ENCODE data around the gene WFDC5. TPM values are rescaled to one million over a fixed set of nuclear protein-coding genes. Genes with fewer than 3 reads are reported as not detected.
A peak's percentile ranks its signal among the peaks of the same experiment; 100 is the strongest.

Gene WFDC5
- polyA plus RNA-seq, 2 donors: 4.5 to 6.4 TPM

DNA sequence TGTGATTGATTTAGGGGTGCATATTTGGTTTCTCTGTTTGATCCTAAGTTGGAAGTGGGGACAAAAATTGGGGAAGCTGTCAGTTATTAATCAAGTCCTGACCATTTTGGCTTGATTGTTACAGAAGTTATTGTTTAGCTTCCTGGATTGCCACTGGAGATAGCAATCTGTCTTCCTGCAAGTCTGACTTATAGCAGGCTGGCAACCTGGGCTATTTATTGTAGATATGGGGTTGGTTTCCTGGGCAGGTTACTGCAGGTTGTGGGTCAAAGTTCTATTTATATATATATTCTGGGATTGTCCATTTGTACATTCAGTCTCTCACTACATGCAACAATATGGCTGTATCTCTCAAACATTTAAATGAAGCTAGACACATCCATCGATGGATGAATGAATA lies 31.8 kb downstream of the WFDC5 start:
- Histone ChIP-seq H3K27ac (ENCODE audit: low read depth in 2 of 2, low read length in 1 of 2) (no peak overlapping the region), H3K4me3 (ENCODE audit: low read depth in 1 of 2, low read length in 2 of 2) (no peak overlapping the region), H3K36me3 (ENCODE audit: control insufficient read depth in 2 of 2, insufficient read depth in 2 of 2, low read length in 1 of 2) (no peaks in the 10 kb centered on the region), H3K27me3 (ENCODE audit: control insufficient read depth in 1 of 2, insufficient read depth in 2 of 2, low read length in 2 of 2) (no peaks in the 10 kb centered on the region), H3K9me3 (ENCODE audit: control insufficient read depth in 2 of 2, insufficient read depth in 1 of 2, low read depth in 1 of 2, low read length in 1 of 2) (no peaks in the 10 kb centered on the region), H3K4me1 (ENCODE audit: control insufficient read depth in 2 of 2, insufficient read depth in 2 of 2, low read length in 1 of 2) (no peaks in the 10 kb centered on the region)
- WGBS, 2 donors: 90 to 95% methylated on average over 1 of the region's 1 CpG

GRCh38 chr20:45082468-45082867 lies 32.5 kb downstream of the WFDC5 start:
- no peaks in the 10 kb centered on the region for H3K36me3 ChIP-seq (ENCODE audit: control insufficient read depth in 2 of 2, insufficient read depth in 2 of 2, low read length in 1 of 2)
- WGBS, 2 donors: 99% methylated on average over 3 of the region's 3 CpGs
- H3K27me3 ChIP-seq (ENCODE audit: control insufficient read depth in 1 of 2, insufficient read depth in 2 of 2, low read length in 2 of 2): no peaks in the 10 kb centered on the region
- H3K4me3 ChIP-seq (ENCODE audit: low read depth in 1 of 2, low read length in 2 of 2): no peak overlapping the region
- H3K4me1 ChIP-seq (ENCODE audit: control insufficient read depth in 2 of 2, insufficient read depth in 2 of 2, low read length in 1 of 2): no peaks in the 10 kb centered on the region
- H3K9me3 ChIP-seq (ENCODE audit: control insufficient read depth in 2 of 2, insufficient read depth in 1 of 2, low read depth in 1 of 2, low read length in 1 of 2): no peaks in the 10 kb centered on the region
- H3K27ac ChIP-seq (ENCODE audit: low read depth in 2 of 2, low read length in 1 of 2): no peak overlapping the region

- Histone ChIP-seq H3K9me3 (ENCODE audit: control insufficient read depth in 2 of 2, insufficient read depth in 1 of 2, low read depth in 1 of 2, low read length in 1 of 2) (no peaks in the 10 kb centered on the region), H3K36me3 (ENCODE audit: control insufficient read depth in 2 of 2, insufficient read depth in 2 of 2, low read length in 1 of 2) (peaks cover 4 to 7% of the 10 kb centered on the region in 2 donors), H3K27ac (ENCODE audit: low read depth in 2 of 2, low read length in 1 of 2) (no peak overlapping the region), H3K4me3 (ENCODE audit: low read depth in 1 of 2, low read length in 2 of 2) (no peak overlapping the region), H3K4me1 (ENCODE audit: control insufficient read depth in 2 of 2, insufficient read depth in 2 of 2, low read length in 1 of 2) (no peaks in the 10 kb centered on the region), H3K27me3 (ENCODE audit: control insufficient read depth in 1 of 2, insufficient read depth in 2 of 2, low read length in 2 of 2) (no peaks in the 10 kb centered on the region)
- 74 to 78% methylated on average over 5 of the region's 5 CpGs for WGBS, 2 donors
These were observed 33.9 kb downstream of the WFDC5 start for GRCh38 chr20:45080867-45081624.

DNA sequence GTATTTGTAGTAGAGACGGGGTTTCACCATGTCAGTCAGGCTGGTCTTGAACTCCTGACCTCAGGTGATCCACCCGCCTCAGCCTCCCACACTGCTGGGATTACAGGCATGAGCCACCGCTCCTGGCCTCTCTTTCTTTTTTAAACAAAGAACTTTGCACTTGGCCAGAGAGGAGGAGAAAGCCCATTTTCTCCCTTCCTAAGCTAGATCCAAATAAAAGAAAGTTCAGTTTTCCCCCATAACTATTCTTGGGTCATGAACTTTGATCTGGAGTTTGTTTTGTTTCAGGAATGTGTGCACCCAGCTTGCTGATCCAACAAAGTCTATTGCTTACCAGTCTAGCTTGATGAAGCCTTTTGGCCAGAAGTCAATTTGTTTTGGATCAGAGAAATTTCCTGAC lies 37.4 kb downstream of the WFDC5 start:
- H3K27me3 ChIP-seq (ENCODE audit: control insufficient read depth in 1 of 2, insufficient read depth in 2 of 2, low read length in 2 of 2): no peaks in the 10 kb centered on the region
- H3K4me1 ChIP-seq (ENCODE audit: control insufficient read depth in 2 of 2, insufficient read depth in 2 of 2, low read length in 1 of 2): no peaks in the 10 kb centered on the region
- WGBS, 2 donors: 92 to 95% methylated on average over 3 of the region's 3 CpGs
- H3K4me3 ChIP-seq (ENCODE audit: low read depth in 1 of 2, low read length in 2 of 2): no peak overlapping the region
- no peak overlapping the region for H3K27ac ChIP-seq (ENCODE audit: low read depth in 2 of 2, low read length in 1 of 2)
- peaks cover 12 to 13% of the 10 kb centered on the region in 2 donors for H3K36me3 ChIP-seq (ENCODE audit: control insufficient read depth in 2 of 2, insufficient read depth in 2 of 2, low read length in 1 of 2)
- H3K9me3 ChIP-seq (ENCODE audit: control insufficient read depth in 2 of 2, insufficient read depth in 1 of 2, low read depth in 1 of 2, low read length in 1 of 2): no peaks in the 10 kb centered on the region

GRCh38 chr20:45073221-45073620 lies 41.8 kb downstream of the WFDC5 start:
- H3K9me3 ChIP-seq (ENCODE audit: control insufficient read depth in 2 of 2, insufficient read depth in 1 of 2, low read depth in 1 of 2, low read length in 1 of 2): no peaks in the 10 kb centered on the region
- no peaks in the 10 kb centered on the region for H3K27me3 ChIP-seq (ENCODE audit: control insufficient read depth in 1 of 2, insufficient read depth in 2 of 2, low read length in 2 of 2)
- H3K36me3 ChIP-seq (ENCODE audit: control insufficient read depth in 2 of 2, insufficient read depth in 2 of 2, low read length in 1 of 2): peaks cover 12 to 13% of the 10 kb centered on the region in 2 donors
- no peak overlapping the region for H3K4me3 ChIP-seq (ENCODE audit: low read depth in 1 of 2, low read length in 2 of 2)
- H3K4me1 ChIP-seq (ENCODE audit: control insufficient read depth in 2 of 2, insufficient read depth in 2 of 2, low read length in 1 of 2): no peaks in the 10 kb centered on the region
- H3K27ac ChIP-seq (ENCODE audit: low read depth in 2 of 2, low read length in 1 of 2): no peak overlapping the region
- WGBS, 2 donors: 88 to 90% methylated on average over 3 of the region's 3 CpGs

DNA sequence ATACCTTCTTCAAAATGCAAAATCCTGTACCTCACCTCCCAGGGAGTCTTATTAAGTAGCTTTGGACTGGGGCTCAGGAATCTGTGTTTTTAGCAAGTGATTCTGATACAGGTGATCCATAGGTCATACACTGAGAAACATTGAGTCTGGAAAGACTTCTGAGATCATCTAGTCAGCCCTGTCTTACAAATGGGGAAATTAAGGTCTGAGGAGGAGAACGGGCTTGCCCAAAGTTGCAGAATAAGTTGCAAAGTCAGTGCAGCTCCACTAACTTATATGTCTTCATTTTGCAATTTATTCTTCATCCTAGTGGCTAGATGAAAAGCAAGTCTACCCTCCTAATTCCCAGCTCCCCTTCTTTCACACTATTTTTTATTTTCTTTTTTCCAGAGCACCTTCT lies 42.9 kb downstream of the WFDC5 start:
- Histone ChIP-seq H3K27ac (ENCODE audit: low read depth in 2 of 2, low read length in 1 of 2) (no peak overlapping the region), H3K4me1 (ENCODE audit: control insufficient read depth in 2 of 2, insufficient read depth in 2 of 2, low read length in 1 of 2) (no peaks in the 10 kb centered on the region), H3K4me3 (ENCODE audit: low read depth in 1 of 2, low read length in 2 of 2) (no peak overlapping the region), H3K9me3 (ENCODE audit: control insufficient read depth in 2 of 2, insufficient read depth in 1 of 2, low read depth in 1 of 2, low read length in 1 of 2) (no peaks in the 10 kb centered on the region), H3K27me3 (ENCODE audit: control insufficient read depth in 1 of 2, insufficient read depth in 2 of 2, low read length in 2 of 2) (no peaks in the 10 kb centered on the region), H3K36me3 (ENCODE audit: control insufficient read depth in 2 of 2, insufficient read depth in 2 of 2, low read length in 1 of 2) (peaks cover 12 to 13% of the 10 kb centered on the region in 2 donors)
- 95% methylated on average over 1 of the region's 1 CpG for WGBS, 2 donors

DNA sequence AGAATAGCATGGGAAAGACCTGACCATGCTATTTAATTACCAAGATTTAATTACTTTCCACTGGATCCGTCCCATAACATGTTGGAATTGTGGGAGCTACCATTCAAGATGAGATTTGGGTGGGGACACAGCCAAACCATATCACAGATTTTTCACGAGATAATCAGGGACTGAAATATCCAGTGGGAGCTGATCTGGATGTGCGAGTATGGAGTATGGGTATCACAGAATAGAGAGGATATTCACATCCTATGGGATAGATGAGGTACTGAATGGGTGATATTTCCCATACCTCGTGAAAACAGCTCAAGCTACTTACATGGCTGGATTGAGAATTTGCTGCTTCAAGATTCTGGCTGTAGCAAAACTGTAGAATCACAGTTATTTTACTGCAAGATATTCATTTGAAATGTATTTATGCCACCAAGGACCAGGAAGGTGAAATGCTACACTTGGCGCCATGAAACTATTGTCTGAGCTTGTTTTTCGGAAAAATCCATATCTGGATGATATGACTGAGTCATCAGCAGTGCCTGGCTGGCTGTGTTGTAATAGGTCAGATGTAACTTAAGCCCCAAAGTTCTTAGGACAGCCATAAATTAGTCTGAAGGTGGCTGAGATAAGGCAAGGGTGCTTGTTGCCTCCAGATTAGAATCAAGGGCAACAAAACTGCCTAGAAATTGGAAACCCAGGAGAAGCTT lies 43.9 kb downstream of the WFDC5 start:
- Histone ChIP-seq H3K36me3 (ENCODE audit: control insufficient read depth in 2 of 2, insufficient read depth in 2 of 2, low read length in 1 of 2) (peaks cover 7 to 8% of the 10 kb centered on the region in 2 donors), H3K27me3 (ENCODE audit: control insufficient read depth in 1 of 2, insufficient read depth in 2 of 2, low read length in 2 of 2) (no peaks in the 10 kb centered on the region), H3K27ac (ENCODE audit: low read depth in 2 of 2, low read length in 1 of 2) (no peak overlapping the region), H3K9me3 (ENCODE audit: control insufficient read depth in 2 of 2, insufficient read depth in 1 of 2, low read depth in 1 of 2, low read length in 1 of 2) (no peaks in the 10 kb centered on the region), H3K4me3 (ENCODE audit: low read depth in 1 of 2, low read length in 2 of 2) (no peak overlapping the region), H3K4me1 (ENCODE audit: control insufficient read depth in 2 of 2, insufficient read depth in 2 of 2, low read length in 1 of 2) (no peaks in the 10 kb centered on the region)
- WGBS, 2 donors: 94% methylated on average over 6 of the region's 6 CpGs

- no peaks in the 10 kb centered on the region for H3K9me3 ChIP-seq (ENCODE audit: control insufficient read depth in 2 of 2, insufficient read depth in 1 of 2, low read depth in 1 of 2, low read length in 1 of 2)
- no peaks in the 10 kb centered on the region for H3K27me3 ChIP-seq (ENCODE audit: control insufficient read depth in 1 of 2, insufficient read depth in 2 of 2, low read length in 2 of 2)
- H3K4me1 ChIP-seq (ENCODE audit: control insufficient read depth in 2 of 2, insufficient read depth in 2 of 2, low read length in 1 of 2): no peaks in the 10 kb centered on the region
- no peaks in the 10 kb centered on the region for H3K36me3 ChIP-seq (ENCODE audit: control insufficient read depth in 2 of 2, insufficient read depth in 2 of 2, low read length in 1 of 2)
- no peak overlapping the region for H3K27ac ChIP-seq (ENCODE audit: low read depth in 2 of 2, low read length in 1 of 2)
- no peak overlapping the region for H3K4me3 ChIP-seq (ENCODE audit: low read depth in 1 of 2, low read length in 2 of 2)
- WGBS, 2 donors: 91 to 97% methylated on average over 1 of the region's 1 CpG
These were observed 45.7 kb downstream of the WFDC5 start for GRCh38 chr20:45069261-45069660.

GRCh38 chr20:45067558-45067957 lies 47.4 kb downstream of the WFDC5 start:
- Histone ChIP-seq H3K4me1 (ENCODE audit: control insufficient read depth in 2 of 2, insufficient read depth in 2 of 2, low read length in 1 of 2) (no peaks in the 10 kb centered on the region), H3K4me3 (ENCODE audit: low read depth in 1 of 2, low read length in 2 of 2) (no peak overlapping the region), H3K27ac (ENCODE audit: low read depth in 2 of 2, low read length in 1 of 2) (peak overlapping the region; percentile 74 to 76), H3K27me3 (ENCODE audit: control insufficient read depth in 1 of 2, insufficient read depth in 2 of 2, low read length in 2 of 2) (no peaks in the 10 kb centered on the region), H3K36me3 (ENCODE audit: control insufficient read depth in 2 of 2, insufficient read depth in 2 of 2, low read length in 1 of 2) (no peaks in the 10 kb centered on the region), H3K9me3 (ENCODE audit: control insufficient read depth in 2 of 2, insufficient read depth in 1 of 2, low read depth in 1 of 2, low read length in 1 of 2) (no peaks in the 10 kb centered on the region)
- WGBS, 2 donors: 59 to 61% methylated on average over 2 of the region's 2 CpGs

GRCh38 chr20:45067087-45067486 lies 47.9 kb downstream of the WFDC5 start:
- no peaks in the 10 kb centered on the region for H3K27me3 ChIP-seq (ENCODE audit: control insufficient read depth in 1 of 2, insufficient read depth in 2 of 2, low read length in 2 of 2)
- no peak overlapping the region for H3K4me3 ChIP-seq (ENCODE audit: low read depth in 1 of 2, low read length in 2 of 2)
- H3K9me3 ChIP-seq (ENCODE audit: control insufficient read depth in 2 of 2, insufficient read depth in 1 of 2, low read depth in 1 of 2, low read length in 1 of 2): no peaks in the 10 kb centered on the region
- H3K36me3 ChIP-seq (ENCODE audit: control insufficient read depth in 2 of 2, insufficient read depth in 2 of 2, low read length in 1 of 2): no peaks in the 10 kb centered on the region
- WGBS, 2 donors: 81 to 83% methylated on average over 4 of the region's 4 CpGs
- H3K27ac ChIP-seq (ENCODE audit: low read depth in 2 of 2, low read length in 1 of 2): peak overlapping the region; percentile 74 to 76
- no peaks in the 10 kb centered on the region for H3K4me1 ChIP-seq (ENCODE audit: control insufficient read depth in 2 of 2, insufficient read depth in 2 of 2, low read length in 1 of 2)
